ENCODE data around the gene ZDHHC17.
A peak's percentile ranks its signal among the peaks of the same experiment; 100 is the strongest.
"Not testable (repeated sequence)": the region's sequence is repeated elsewhere in the genome, so short reads cannot be mapped to it uniquely, and the experiment has no call there.

Gene ZDHHC17

GRCh38 chr12:76768576-76768975, 4.7 kb downstream of the ZDHHC17 start:
- DNase-seq = no peak

DNA sequence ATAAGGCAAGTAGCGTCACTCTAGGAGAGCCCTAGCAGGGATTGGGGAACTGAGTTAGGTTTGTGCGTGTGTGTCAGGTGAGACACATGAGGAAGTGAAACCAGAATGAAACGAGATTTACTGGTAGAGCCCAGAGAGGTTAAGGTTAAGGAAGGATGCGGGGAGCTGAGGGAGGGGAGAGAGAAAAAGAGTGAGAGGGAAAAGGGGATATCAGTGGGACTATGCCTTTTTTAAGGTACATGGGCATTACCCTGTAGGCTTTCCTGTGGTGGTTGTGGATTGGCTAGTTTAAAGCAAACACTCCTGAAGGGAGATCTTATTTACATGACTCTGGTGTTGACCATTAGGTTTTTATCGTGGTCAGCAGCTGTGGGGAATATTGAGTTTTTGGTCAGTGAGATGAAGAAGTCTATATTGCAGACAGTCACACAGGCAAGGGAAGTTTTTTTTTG, 13.9 kb downstream of the ZDHHC17 start:
- DNase-seq = no peak

- no peak for DNase-seq
Measured at GRCh38 chr12:76778364-76778763, 14.4 kb downstream of the ZDHHC17 start.

- DNase-seq = not testable (repeated sequence)
Measured at GRCh38 chr12:76779310-76779709, 15.4 kb downstream of the ZDHHC17 start.

DNA sequence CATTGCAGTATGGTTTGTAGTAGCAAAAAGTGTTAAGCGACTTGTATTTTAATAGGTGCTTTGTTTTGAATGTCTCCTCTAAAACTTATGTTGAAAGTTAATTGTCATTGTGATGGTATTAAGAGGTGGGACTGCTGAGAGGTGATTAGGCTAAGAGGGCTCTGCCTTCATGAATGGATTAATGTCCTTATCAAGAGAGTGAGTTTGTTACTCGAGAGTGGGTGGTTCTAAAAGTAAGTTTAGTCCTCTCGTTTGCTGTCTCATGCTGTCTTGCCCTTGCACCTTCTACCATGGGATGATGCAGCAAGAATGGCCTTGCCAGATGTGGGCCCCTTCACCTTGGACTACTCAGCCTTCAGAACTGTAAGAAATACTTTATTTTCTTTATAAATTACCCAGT, 17.4 kb downstream of the ZDHHC17 start:
- DNase-seq = no peak

GRCh38 chr12:76782526-76782925, 18.6 kb downstream of the ZDHHC17 start:
- no peak for DNase-seq

- DNase-seq = no peak
Measured at GRCh38 chr12:76784600-76785051, 20.7 kb downstream of the ZDHHC17 start.

DNA sequence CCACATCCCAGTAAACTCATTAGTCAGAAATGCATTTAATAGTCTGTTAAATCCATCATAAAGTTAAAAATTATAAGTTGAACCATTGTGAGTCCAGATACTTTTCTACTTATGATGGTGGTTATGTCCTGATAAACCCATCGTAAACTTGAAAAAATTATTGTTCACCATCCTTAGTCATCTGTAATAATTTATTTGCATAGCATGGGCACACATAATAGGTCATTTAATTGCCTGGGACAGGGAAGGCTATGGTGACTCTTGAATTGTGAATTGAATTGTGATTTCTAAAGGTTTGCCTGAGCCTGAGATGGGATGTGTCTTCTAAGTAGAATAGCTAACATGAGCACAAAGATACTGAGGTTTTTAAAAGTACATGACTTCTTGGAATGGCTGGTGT, 21.5 kb downstream of the ZDHHC17 start:
- DNase-seq = no peak

GRCh38 chr12:76786986-76787385, 23.1 kb downstream of the ZDHHC17 start:
- no peak for DNase-seq

GRCh38 chr12:76787689-76788088, 23.8 kb downstream of the ZDHHC17 start:
- DNase-seq = no peak

DNA sequence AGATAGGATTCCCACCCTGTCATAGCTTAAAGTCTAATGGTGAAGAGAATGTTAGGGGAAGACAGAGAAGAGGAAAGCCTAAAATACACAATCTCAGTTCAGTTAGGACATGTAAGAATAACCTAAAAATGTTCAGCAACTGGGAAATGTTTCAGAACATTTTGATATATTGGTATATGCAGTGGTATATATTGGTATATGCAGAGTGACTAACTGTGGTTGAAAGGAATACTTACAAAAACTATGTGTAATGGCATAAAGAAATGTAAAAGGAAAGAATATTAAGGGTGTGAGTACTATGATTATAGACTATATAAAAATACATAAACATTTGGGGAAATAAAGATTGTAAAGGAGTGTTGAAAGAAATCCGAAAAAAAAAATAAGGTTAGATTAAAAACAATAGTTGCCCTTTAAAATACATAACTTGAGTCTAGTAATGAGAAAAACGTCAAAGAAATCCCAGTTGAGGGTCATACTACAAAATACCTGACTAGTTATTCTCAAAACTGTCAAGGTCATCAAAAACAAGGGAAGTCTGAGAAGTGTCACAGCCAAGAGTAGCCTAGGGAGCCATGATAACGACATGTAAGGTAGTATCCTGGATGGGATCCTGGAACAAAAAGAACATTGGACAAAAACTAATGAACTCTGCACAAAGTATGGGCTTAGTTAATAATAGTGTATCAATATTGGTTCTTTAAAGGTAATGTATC, 25.6 kb downstream of the ZDHHC17 start:
- DNase-seq = no peak

DNA sequence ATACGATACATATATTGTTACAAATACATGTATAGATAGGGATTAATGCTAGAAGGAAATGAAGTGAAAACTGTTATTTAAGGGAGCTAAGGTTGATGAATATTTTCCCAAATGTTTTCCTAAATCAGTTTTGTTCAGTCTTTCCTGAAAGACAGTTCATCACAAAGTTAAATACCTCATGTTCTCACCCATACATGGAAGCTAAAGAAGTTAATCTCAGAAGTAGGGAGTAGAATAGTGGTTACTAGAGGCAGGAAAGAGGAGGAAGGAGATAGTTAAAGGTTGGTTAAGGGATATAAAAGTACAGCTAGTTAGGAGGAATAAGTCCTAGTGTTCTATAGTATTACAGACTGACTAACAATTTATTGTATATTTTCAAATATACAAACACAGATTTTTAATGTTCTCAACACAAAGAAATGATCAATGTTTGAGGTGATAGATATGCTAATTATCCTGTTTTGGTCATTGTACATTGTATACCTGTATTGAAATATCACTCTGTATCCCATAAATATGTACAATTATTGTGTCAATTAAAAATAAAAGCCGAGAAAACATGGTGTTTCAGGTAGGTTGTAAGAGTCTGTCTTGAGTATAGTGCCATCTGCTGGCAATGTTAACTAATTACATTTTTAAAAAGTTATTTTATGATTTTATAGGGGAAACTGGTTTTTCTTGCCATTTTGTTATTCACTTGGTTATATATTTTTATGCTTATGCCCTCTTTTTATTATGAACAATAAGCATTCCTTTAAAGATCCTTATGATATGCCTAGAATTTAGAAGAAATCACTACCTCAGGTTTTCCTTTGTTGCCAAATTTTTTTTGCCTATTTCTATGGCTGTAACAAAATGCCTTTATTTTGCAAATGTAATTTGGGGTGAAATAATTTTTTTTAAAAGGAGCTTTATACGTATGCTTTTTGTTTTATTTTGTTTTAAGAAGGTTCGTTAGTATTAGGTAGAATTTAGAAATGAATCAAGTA, 26.9 kb downstream of the ZDHHC17 start:
- peak; percentile 18 for DNase-seq

- no peak for DNase-seq
Measured at GRCh38 chr12:76792828-76793227, 28.9 kb downstream of the ZDHHC17 start.

DNA sequence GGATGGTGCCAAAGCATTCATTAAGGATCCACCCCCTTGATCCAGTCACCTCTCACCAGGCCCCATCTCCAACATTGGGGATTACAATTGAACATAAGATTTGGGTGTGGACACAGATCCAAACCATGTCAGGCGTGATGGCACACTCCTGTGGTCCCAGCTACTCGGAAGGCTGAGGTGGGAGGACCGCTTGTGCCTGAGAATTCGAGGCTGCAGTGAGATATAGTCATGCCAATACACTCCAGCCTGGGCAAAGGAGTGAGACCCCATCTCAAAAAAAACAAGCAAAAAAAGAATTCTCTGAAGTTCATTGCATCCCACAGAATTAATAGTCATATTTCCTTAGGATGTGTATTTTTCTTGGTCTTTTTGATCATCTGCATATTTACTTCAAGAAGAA, 34.9 kb downstream of the ZDHHC17 start:
- no peak for DNase-seq

- DNase-seq = no peak
Measured at GRCh38 chr12:76799362-76799761, 35.4 kb downstream of the ZDHHC17 start.

DNA sequence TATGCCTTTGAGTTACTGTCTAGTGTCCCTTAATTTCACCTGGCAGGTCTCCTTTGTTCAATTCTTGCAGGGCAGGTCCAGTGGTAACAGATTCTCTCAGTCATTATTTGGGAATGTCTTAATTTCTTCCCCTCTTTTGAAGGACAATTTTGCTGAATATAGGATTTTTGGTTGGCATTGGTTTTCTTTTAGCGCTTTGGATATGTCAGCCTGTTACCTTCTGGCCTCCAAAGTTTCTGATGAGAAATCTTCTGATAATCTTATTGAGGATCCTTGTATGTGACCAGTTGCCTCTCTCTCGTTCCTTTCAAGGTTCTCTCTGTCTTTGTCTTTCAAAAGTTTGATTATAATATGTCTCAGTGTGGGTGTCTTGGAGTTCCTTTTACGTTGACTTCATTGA, 38.1 kb downstream of the ZDHHC17 start:
- DNase-seq = no peak

DNA sequence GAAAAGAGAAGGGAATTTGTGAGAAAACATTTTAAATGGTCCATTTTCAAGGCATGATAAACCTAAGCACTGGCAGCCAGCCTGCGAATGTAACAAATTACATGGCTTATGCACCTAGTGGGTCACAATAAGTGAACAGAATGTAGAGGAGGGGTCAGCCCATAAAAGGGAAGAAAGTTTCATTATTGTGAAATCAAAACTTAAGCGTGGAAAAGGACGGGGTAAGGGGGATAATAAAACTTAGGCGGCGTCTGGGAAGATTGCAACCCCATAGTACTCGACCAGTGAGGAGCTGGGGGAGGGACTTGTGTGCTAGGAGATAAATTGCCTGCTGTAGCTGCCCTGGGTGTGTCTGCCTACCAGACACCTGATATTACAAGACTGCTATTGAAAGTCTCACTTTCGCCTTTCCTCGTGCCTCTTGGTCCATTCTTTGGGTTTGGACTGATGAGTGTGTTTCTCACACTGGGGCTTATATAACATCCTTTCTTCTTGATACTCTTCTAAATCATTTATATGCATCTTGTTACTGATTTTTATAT, 40.6 kb downstream of the ZDHHC17 start:
- DNase-seq = no peak

DNA sequence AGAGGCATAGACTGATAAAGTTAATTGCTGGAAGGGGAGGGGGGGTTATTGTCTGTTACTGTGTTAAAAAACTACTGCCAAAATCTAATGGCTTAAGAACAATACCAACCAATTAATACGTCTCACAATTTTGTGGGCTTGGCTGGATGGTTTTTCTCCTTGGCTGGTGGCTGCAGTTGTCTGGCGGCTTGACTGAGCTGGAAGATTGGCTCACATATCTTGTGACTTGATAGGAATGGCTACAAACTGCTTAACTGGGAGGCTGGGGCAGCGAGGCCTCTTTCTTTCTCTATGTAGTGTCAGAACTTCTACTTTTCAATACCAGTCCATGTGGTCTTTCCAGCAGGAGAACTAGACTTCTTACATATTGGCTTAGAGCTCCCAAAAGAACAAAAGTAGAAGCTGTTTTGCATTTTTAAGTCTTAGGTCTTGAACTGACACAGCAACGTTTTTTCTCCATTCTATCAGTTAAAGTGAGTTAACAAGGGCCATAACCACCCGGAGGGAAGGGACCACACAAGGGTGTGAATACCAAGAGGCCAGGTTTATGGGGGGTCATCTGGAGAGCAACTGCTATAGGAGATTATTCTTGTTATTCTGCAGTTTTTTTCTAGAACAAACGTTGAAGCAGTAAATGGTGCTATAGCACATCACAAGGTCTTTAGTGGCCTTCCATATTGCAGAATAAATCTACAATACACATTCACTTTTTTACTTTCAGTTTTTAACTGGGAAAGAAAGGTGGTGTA, 46.9 kb downstream of the ZDHHC17 start:
- DNase-seq = peak; percentile 8

DNA sequence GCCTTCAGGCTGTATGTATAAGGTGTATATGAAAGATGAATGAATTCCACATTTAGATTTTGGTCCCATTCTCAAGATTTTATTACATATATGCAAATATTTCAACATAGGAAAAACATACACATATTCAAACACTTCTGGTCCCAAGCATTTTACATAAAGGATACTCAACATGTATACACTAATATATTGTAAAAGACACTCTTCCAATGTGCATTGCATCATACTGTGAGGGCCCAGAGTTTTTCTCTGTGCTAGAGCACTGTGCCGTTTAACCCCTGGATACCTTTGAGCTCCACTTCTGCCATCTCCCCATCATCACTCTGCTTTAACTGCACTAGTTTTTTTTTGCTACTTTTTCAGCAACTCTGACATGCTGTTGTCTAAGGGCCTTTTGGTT, 48.1 kb downstream of the ZDHHC17 start:
- no peak for DNase-seq

DNA sequence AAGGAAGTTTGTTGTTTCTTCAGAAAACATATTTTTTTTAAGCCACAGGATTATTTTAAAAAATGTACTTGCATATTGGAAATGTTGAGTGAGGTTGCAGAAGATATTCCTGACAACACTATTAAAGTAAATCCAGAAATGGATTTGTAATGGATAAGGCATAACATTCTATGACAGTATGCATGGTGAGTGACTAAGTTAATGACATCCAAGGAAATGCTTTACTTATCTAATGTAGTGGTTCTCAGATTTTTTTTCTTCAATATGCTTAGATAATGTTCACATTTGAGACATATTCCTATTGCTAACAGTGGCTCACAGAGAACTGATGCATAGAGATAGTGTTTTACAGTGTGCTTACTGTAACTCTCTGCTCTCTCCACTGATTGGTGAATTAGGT, 49.4 kb downstream of the ZDHHC17 start:
- no peak for DNase-seq

DNA sequence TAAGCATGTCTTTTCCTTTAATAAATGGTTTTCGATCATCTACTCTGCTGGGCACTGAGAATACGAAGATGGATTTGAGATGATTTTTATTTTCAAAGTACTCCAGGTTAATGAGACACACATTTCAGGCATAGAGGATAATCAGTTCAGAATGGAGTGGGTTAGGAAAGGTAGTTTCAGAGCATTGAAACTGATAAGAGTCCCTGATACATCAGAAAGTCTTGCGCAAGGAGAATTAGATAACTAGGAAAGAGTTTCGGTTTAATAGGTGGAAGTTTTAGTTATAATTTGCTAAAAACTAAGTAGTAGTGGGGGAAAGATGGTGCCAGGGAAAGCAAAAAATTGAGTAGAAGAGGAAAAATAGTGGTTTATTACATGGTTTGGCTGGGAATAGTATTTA, 50.1 kb downstream of the ZDHHC17 start:
- DNase-seq = no peak

DNA sequence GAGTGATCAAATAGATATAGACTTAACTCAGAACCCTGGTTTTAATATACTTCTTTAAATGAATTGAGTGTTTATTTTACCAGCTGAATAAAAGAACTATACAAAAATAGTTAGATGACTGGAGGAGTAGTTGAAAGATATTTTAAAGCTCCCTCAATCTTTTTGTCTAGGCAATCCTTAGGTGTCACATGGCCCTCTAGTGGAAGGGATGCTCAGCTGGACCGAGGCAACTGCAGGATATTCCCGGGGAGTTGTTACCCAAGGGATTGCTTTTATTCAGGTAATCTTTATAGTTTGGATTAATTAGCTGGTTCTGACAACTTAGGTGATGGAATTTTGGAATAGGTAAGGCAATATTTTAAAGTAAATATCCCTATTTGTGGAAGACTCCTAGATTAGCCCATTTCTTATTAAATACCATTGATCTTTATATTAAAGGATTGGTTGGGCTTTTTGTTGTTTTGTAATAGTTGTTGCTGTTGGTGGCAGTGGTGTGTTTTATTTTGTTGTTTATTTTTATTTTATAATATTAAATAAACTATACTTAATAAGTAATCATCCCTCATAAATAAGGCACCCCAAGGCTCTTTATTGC, 57.1 kb downstream of the ZDHHC17 start:
- DNase-seq = peak; percentile 20
